Activated naive CD8-positive, alpha-beta T cell treated with anti-CD3 and anti-CD28 coated beads, Interleukin-2, amount 10 ng/mL, durations not matched to agents 7 days and 5 days (primary cell): ENCODE results near the gene ZNF654. TPM values are rescaled to one million over a fixed set of nuclear protein-coding genes. Genes with fewer than 3 reads are reported as not detected.
"Not testable (repeated sequence)": the region's sequence is repeated elsewhere in the genome, so short reads cannot be mapped to it uniquely, and the experiment has no call there.

ENCODE experiments used
- ATAC-seq: fragments of 150-1000 bp; cut with Tn5 transposase; one replicate; pipeline ENCODE4 v1.10.0; 2021; ENCODE audit warnings: low read depth, moderate library complexity
- POLR2A ChIA-PET: fragments of 350-600 bp; sonication (Branson Sonifier 250); formaldehyde crosslinking; loops from one replicate; lab custom pipeline; 2021; ENCODE audit warnings: antibody characterized with exemption; lab: Charles Lee
- DNase-seq: peaks from one replicate; pipeline ENCODE4 v3.0.0; 2021
- H3K27ac Mint-ChIP-seq: one replicate; pipeline ENCODE4 v1.8.0; 2022; ENCODE audit warnings: mild to moderate bottlenecking, mixed read lengths
- H3K27me3 Mint-ChIP-seq: one replicate; pipeline ENCODE4 v1.8.0; 2022; ENCODE audit warnings: mild to moderate bottlenecking, moderate library complexity, mixed read lengths
- H3K36me3 Mint-ChIP-seq: one replicate; pipeline ENCODE4 v1.8.0; 2021; ENCODE audit warnings: mild to moderate bottlenecking, mixed read lengths
- H3K4me1 Mint-ChIP-seq: one replicate; pipeline ENCODE4 v1.8.0; 2021; ENCODE audit warnings: mixed read lengths
- H3K4me3 Mint-ChIP-seq: one replicate; pipeline ENCODE4 v1.8.0; 2022; ENCODE audit warnings: mild to moderate bottlenecking, moderate library complexity, mixed read lengths
- H3K9me3 Mint-ChIP-seq: one replicate; pipeline ENCODE4 v1.8.0; 2021; ENCODE audit warnings: mixed read lengths
- total RNA-seq, 2 experiments: library from RNA; stranded (reverse); gene quantifications; one replicate each; pipeline ENCODE4 v1.2.3, GENCODE V29; 2021

The ZNF654 gene
- total RNA-seq, 2 experiments from 2014 or later: 23.4 to 27.5 TPM

DNA sequence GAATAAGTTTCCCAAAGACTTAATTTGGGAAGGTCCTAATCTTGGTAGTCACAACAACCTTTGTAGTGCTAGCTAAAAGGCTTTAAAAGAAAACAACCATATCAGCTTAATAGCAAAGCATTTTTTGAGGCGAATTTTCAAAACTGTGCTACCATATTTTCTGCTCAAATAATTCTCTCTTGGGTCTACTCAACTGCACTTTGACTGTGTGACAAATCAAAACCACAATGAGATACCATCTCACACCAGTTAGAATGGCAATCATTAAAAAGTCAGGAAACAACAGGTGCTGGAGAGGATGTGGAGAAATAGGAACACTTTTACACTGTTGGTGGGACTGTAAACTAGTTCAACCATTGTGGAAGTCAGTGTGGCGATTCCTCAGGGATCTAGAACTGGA, 59.5 kb downstream of the ZNF654 start:
- H3K4me3 Mint-ChIP-seq, H3K27ac Mint-ChIP-seq, DNase-seq, H3K9me3 Mint-ChIP-seq, ATAC-seq, H3K27me3 Mint-ChIP-seq, POLR2A ChIA-PET, H3K4me1 Mint-ChIP-seq: not testable (repeated sequence)
- H3K36me3 Mint-ChIP-seq: peaks cover 27% of the 10 kb centered on the region

DNA sequence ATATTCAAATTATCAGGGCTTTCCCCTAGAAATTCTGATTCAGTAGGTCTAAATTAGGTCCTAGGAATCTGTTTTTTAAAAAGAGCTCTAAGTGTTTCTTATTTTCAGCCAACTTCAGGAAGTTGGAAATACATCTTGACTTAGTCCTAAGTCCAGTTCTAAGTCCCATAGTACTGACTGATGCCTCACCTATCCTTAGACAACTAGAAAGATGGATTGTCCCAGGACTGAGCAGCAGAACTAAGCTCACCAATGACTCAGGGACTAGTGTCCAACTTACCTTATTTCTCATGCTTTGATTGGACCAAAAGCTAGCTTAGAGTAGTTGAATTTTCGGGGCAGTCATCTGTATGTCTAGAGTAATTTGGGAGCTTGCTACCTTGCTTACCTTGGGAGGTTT, 64.5 kb downstream of the ZNF654 start:
- H3K27me3 Mint-ChIP-seq: no peaks in the 10 kb centered on the region
- no peaks in the 10 kb centered on the region for H3K4me1 Mint-ChIP-seq
- POLR2A ChIA-PET: no interaction called here
- no peaks in the 10 kb centered on the region for H3K9me3 Mint-ChIP-seq
- no peak overlapping the region for H3K27ac Mint-ChIP-seq
- no peak overlapping the region for H3K4me3 Mint-ChIP-seq
- ATAC-seq: no peak
- DNase-seq: no peak
- H3K36me3 Mint-ChIP-seq: peaks cover 12% of the 10 kb centered on the region

DNA sequence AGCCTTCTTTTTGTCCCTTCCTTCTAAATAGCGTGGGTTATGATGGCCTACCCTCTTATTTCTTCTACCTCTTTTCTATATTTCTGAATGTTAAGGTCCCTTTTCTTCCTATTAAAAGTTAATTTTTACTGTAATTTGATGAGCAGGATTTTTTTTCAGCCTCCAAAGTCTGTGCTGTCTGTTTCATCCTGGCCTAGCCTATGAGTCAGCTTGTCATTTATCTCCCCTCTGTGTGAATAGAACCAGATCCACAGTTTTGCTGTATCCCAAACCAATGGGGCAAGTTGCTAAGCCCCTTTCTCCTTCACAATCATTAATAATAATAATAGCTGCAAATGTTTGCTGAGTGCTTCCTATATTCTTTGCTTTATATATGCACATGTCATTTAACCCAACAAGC, 72.6 kb downstream of the ZNF654 start:
- ATAC-seq: no peak
- POLR2A ChIA-PET: no interaction called here
- Mint-ChIP-seq H3K27me3 (no peaks in the 10 kb centered on the region), H3K4me1 (peaks cover 2% of the 10 kb centered on the region), H3K36me3 (peaks cover 14% of the 10 kb centered on the region), H3K4me3 (no peak overlapping the region), H3K27ac (no peak overlapping the region), H3K9me3 (no peaks in the 10 kb centered on the region)
- DNase-seq: no peak

DNA sequence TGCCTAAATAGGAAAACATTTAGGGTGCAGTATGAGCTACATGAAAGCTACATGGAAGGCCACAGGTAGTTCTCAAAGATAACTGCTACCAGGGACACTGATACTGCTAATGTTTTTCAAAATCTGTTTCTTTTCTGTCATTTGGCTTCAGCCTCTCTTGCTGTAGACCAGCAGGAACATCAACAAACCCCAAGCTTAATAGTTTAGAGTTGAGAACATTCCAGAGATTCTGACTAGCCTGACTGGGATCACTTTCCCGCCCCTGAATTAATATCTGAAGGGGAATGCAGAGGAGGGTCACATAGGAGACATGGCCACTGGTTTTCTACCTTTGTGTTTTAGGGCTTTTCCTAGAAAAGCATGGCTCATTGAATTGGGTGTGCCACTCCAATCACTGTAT, 73.8 kb downstream of the ZNF654 start:
- POLR2A ChIA-PET: interaction anchor here (1.0 to 1.3 kb wide), 2 partner anchors 16 to 17 kb away, joined by 3 read pairs; partner anchors contain the start of gene C3orf38
- ATAC-seq (no peak), DNase-seq (no peak)
- H3K4me3 Mint-ChIP-seq: no peak overlapping the region
- peaks cover 2% of the 10 kb centered on the region for H3K4me1 Mint-ChIP-seq
- H3K9me3 Mint-ChIP-seq: no peaks in the 10 kb centered on the region
- H3K27me3 Mint-ChIP-seq: no peaks in the 10 kb centered on the region
- H3K27ac Mint-ChIP-seq: no peak overlapping the region
- H3K36me3 Mint-ChIP-seq: peaks cover 16% of the 10 kb centered on the region

DNA sequence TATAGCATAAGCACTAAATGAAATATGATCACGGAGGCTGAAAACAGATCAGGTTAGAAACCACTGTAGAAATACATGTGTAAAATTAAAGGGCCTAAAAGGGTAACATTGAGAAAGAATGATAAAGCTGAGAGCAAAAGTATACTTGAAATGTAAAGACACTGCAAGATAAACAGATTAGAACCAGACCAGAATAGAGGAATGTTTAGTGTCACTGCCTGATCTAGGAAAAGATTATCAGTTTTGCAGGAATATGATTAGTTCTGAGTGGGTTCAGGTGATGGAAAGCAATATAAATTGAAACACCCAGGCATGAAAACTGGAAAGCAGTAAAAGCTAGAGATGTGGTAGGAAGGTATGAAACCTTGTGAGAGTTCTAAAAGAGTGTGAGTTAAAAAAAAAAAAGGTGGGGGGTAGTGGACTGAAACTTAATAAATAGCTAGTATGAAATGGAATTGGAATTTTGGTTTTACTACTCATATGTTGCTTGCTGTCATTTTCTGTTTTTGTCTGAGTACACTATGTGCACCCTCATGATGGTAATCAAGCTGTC, 74.7 kb downstream of the ZNF654 start:
- Mint-ChIP-seq H3K4me1 (peaks cover 2% of the 10 kb centered on the region), H3K27ac (no peak overlapping the region), H3K36me3 (peaks cover 18% of the 10 kb centered on the region), H3K4me3 (no peak overlapping the region), H3K9me3 (no peaks in the 10 kb centered on the region), H3K27me3 (no peaks in the 10 kb centered on the region)
- DNase-seq (no peak), ATAC-seq (no peak)
- POLR2A ChIA-PET: no interaction called here

DNA sequence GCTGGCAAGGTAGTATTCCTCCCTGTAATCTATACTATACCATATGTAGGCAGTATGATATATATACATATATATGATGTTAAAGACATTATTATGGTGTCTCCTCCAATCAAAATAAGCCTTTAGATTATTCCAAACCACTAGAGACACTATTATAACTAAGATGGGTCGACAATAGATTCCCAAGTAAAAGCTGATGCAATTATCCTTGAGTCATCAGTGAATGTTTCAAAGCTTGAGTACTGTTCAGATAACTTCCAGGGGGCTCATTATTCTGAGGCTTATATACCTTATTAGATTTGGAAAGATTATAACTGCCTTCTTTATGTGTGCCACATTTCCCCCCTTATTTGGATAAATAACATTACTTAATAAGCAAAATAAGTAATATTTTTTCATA, 78.8 kb downstream of the ZNF654 start:
- Mint-ChIP-seq H3K4me1 (peaks cover 4% of the 10 kb centered on the region), H3K27ac (no peak overlapping the region), H3K27me3 (no peaks in the 10 kb centered on the region), H3K36me3 (peaks cover 38% of the 10 kb centered on the region), H3K9me3 (no peaks in the 10 kb centered on the region), H3K4me3 (no peak overlapping the region)
- ATAC-seq (no peak), DNase-seq (no peak)
- POLR2A ChIA-PET: interaction anchor here (1.8 kb wide), 1 partner anchor 12 kb away, joined by 7 read pairs; the partner anchor contains the start of gene C3orf38

DNA sequence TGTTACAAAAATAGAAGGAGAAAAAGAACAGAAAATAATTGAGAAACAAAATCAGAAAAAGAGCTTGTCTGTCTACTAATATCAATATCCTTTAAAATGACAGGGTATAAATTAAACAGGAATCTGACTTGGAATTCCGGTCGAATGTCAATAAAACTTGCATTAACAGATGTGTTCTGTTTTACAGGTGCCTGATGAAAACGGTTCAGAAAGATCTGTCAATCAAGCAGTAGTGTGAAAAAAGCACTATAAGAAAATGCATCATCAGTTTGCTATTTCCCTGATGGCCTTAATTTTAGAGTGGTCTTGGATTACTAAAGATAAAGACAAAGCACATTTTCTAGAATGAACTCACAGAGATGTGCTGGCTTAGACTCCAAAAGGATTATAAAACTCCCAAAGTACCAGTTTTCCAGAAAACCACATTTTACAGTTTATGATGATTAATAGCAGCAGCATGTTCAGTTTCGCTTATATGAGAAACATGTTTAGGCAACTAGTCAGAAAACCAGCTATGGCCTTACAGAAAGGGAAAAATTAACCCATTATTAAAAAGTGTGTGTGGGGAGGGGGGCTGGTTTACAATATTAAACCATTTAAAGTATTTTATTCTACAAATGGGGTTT, 82.5 kb downstream of the ZNF654 start:
- Mint-ChIP-seq H3K4me1 (peaks cover 3% of the 10 kb centered on the region), H3K36me3 (peaks cover 34% of the 10 kb centered on the region), H3K9me3 (no peaks in the 10 kb centered on the region), H3K4me3 (no peak overlapping the region), H3K27ac (no peak overlapping the region), H3K27me3 (no peaks in the 10 kb centered on the region)
- POLR2A ChIA-PET: no interaction called here
- DNase-seq (no peak), ATAC-seq (no peak)

DNA sequence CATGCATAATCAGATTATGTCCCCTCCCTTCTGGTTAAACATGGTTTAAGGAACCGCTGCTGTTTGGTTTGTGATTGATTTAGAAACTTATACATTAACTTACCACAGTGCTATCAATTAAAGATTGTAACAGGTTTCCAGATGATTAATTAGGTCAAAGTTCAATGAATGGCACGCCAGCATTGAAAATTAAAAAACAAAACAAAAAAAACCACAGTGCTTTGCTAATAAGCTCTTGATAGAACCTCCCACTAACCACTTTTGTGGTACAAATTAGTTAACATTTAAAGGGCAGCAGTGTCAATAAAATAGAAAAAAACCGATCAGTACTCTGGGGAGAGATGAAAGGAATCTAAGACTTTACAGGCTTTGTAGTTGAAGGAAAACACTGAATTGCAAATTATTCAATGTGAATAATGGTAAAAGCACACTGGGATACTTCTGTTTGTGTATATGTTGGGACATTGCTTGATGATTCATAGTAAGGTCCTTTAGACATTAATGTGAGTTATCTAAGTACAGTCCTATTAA, 83.1 kb downstream of the ZNF654 start:
- POLR2A ChIA-PET: no interaction called here
- H3K36me3 Mint-ChIP-seq: peaks cover 32% of the 10 kb centered on the region
- ATAC-seq (no peak), DNase-seq (no peak)
- no peak overlapping the region for H3K27ac Mint-ChIP-seq
- H3K9me3 Mint-ChIP-seq: no peaks in the 10 kb centered on the region
- H3K27me3 Mint-ChIP-seq: no peaks in the 10 kb centered on the region
- H3K4me3 Mint-ChIP-seq: no peak overlapping the region
- peaks cover 5% of the 10 kb centered on the region for H3K4me1 Mint-ChIP-seq

DNA sequence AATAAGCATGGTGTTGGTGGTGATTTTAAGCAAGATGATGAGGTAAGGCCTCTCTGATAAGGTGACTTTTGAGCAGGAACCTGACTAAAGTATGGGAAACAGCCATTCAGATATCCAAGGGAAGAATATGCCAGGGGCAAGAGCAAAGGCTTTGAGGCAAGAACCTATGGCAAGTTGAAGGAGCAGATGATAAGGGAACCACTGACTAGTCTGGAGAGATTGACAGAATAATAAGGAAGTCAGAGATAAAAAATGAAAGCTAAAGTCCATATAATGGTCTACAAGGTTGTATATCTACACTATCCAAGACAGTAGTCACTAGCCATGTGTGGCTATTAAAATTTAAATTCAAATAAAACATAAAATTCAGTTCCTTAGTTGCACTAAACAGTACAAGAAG, 88.2 kb downstream of the ZNF654 start:
- Mint-ChIP-seq H3K9me3 (no peaks in the 10 kb centered on the region), H3K4me3 (no peak overlapping the region), H3K36me3 (peaks cover 7% of the 10 kb centered on the region), H3K27me3 (no peaks in the 10 kb centered on the region), H3K27ac (no peak overlapping the region), H3K4me1 (peaks cover 23% of the 10 kb centered on the region)
- DNase-seq (no peak), ATAC-seq (no peak)
- POLR2A ChIA-PET: no interaction called here

DNA sequence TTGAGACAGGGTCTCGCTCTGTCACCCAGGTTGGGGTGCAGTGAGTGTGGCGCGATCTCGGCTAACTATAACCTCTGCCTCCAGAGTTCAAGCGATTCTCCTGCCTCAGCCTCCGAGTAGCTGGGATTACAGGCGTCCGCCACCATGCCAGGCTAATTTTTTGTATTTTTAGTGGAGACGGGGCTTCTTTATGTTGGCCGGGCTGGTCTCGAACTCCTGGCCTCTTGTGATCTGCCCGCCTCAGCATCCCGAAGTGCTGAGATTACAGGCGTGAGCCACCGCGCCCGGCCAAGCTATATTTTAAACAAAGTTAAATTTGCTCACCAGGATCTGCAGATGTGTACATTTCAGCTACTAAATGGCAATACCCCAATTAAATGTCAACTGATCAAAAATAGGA, 89.6 kb downstream of the ZNF654 start:
- peak overlapping the region; percentile 96 for H3K27ac Mint-ChIP-seq
- H3K4me3 Mint-ChIP-seq: peak overlapping the region; percentile 96
- ATAC-seq: no peak
- peaks cover 3% of the 10 kb centered on the region for H3K36me3 Mint-ChIP-seq
- no peaks in the 10 kb centered on the region for H3K9me3 Mint-ChIP-seq
- DNase-seq: no peak
- no peaks in the 10 kb centered on the region for H3K27me3 Mint-ChIP-seq
- peaks cover 28% of the 10 kb centered on the region for H3K4me1 Mint-ChIP-seq
- POLR2A ChIA-PET: interaction anchor here (0.6 to 4.3 kb wide), 8 partner anchors 10 to 96 kb away, joined by 3 to 65 read pairs (median 4); partner anchors contain the start of genes CGGBP1 and ZNF654

DNA sequence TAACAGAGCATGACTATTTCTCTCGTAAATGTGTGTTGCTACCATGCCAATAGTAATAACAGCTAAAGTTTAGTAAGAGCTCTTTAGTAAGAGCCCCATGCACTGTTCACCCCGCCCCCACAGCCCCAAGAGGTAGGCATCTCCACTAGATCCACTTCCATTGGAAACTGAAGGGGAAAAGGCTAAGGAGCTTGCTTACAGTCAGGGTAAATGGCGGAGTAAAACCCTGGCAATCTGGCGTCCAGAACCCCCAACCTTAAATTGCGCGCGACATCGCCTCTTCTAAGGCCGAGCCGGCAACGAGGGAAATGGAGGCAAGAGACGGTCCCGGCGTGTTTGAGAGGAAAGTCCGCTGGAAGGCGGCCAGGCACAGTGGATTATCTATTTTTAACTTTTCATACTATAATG, 90.0 kb downstream of the ZNF654 start:
- POLR2A ChIA-PET: interaction anchor here (0.6 to 4.3 kb wide), 15 partner anchors 9 to 144 kb away, joined by 3 to 65 read pairs (median 4); partner anchors contain the start of genes CGGBP1 and ZNF654
- Mint-ChIP-seq H3K27me3 (no peaks in the 10 kb centered on the region), H3K9me3 (no peaks in the 10 kb centered on the region), H3K36me3 (peaks cover 3% of the 10 kb centered on the region), H3K27ac (peak overlapping the region; percentile 96), H3K4me1 (peaks cover 28% of the 10 kb centered on the region), H3K4me3 (peak overlapping the region; percentile 96)
- ATAC-seq (peak; percentile 19), DNase-seq (no peak)

DNA sequence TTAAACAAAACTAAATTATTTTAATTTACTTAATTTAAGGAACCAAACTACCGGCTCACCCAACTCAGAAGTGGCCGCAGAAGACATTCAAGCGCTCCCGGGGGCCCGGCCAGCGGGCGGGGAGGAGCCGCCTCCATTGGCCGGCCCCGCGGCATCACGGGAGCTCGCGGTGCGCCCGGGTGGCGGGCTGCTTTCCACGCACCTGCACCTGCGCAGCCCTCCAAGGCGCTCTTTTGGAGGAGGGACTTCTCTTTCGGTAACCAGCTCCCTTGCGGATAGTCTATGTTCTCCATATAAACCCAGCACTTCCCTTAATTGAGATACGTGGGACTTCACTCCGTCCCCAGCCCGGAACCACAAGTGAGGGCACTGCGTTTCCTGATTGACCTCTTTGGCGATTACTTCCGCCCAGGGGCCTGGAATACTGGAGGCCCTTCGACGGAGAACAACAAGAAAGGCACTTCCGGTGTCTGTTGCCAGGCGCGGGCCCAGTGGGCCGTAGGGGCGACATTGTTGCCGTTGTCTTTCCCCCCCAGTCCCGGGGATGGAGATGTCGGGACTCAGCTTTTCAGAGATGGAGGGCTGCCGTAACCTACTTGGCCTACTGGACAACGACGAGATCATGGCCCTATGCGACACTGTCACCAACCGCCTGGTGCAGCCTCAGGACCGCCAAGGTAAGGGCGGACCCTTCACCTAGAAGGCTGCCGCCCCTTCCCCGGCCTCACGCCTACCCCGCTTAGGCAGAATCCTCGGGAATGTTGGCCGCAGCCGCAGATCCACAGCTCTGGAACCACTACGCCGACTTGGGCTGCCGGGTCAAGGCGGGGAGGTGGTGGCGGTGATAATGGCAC, 90.7 kb downstream of the ZNF654 start, which contains the start of gene C3orf38:
Gene C3orf38, plus strand, starts transcription at position 451 of the 854 bp plus-strand sequence. Its CDS starts 94 bp downstream, at position 545.
- peak; percentile 89 for DNase-seq
- Mint-ChIP-seq H3K27me3 (no peaks in the 10 kb centered on the region), H3K4me1 (peaks cover 28% of the 10 kb centered on the region), H3K36me3 (peaks cover 6% of the 10 kb centered on the region), H3K9me3 (no peaks in the 10 kb centered on the region), H3K4me3 (peak within 1 kb of the TSS; percentile 96), H3K27ac (peak within 1 kb of the TSS; percentile 98)
- ATAC-seq: peak; percentile 93
- POLR2A ChIA-PET: interaction anchor here (0.7 to 4.3 kb wide), 15 partner anchors 9 to 145 kb away, joined by 3 to 65 read pairs (median 4); partner anchors contain the start of genes CGGBP1 and ZNF654

DNA sequence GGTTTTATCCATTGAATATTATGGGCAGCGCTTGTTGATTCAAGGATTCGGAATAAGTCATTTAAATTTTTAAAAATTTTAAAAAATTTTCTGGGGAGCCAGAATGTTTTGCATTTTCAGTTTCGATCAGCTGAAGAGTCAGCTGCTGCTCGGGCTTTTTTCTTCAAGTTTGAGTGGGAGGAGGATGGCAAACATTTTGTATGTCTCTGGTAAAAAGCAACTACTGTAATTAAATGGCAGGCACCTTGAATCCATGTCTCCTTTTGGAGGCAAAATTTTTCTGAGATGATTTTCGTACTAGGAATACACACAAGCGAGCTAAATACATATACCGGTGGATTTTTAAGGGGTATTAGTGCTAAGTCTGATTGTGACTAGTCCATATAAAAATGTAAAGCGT, 91.3 kb downstream of the ZNF654 start:
- Mint-ChIP-seq H3K27ac (peak overlapping the region; percentile 98), H3K4me1 (peaks cover 28% of the 10 kb centered on the region), H3K4me3 (peak overlapping the region; percentile 96), H3K27me3 (no peaks in the 10 kb centered on the region), H3K9me3 (no peaks in the 10 kb centered on the region), H3K36me3 (peaks cover 6% of the 10 kb centered on the region)
- POLR2A ChIA-PET: interaction anchor here (0.7 to 4.3 kb wide), 7 partner anchors 10 to 131 kb away, joined by 3 to 65 read pairs (median 6); partner anchors contain the start of genes CGGBP1 and ZNF654
- ATAC-seq (no peak), DNase-seq (no peak)
